Fibroblast of the conjunctiva (primary cell): ENCODE measurements around the gene OPALIN.
"Not testable (repeated sequence)": the region's sequence is repeated elsewhere in the genome, so short reads cannot be mapped to it uniquely, and the experiment has no call there.

Experiments used
- DNase-seq: peaks from one replicate; pipeline ENCODE4 v3.0.0-alpha.2; 2010; ENCODE audit warnings: low read depth

Gene OPALIN

DNA sequence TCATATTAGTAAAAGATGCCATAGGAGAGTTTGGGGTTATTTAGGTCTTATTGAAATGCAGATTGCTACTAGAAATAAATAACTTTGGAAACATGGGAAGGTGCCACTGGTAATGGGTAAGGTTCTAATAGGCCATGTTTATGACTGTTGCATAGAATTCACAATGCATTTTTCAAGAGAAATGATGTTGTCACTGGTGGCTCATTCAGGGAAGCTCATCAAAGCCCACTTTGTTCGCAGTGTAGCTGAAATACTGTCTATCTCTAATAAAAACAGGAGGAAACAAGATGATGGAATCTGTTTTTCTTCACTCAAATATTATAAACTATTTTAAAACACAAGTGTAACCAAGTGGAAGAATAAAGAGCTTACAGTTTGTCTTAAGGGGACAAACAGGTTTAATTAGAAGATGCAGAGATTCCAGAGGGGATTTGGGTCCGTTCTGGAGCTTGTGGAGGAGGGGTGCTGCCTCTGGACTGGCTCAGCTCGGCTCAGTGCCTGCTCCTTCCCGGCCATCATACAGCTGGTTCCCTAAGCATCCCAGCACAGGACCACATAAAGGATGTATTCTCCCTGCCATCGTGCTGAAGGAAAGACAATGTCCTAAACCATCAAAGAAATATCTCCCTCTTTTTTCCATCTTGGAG is 20.4 kb downstream of the OPALIN start:
- DNase-seq: no peak

DNA sequence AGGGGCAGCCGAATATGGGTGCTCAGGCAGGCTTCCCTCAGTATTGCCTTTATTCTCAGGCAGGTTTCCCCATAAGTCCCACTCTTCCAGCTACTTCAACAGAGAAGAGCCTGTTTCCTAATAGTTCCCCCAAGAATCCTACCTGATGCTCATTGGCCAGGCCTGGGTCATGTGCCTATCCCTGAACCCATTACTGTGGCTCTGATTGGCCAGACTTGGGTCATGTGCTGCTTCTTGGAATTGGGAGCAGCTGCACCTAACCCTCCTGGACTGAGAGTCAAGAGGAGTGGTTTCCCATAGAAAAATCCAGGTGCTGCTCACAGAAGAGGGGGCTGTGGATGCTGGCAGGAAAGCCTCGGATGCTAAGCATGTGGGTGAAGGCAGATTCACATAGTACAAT is 21.7 kb downstream of the OPALIN start:
- no peak for DNase-seq

DNA sequence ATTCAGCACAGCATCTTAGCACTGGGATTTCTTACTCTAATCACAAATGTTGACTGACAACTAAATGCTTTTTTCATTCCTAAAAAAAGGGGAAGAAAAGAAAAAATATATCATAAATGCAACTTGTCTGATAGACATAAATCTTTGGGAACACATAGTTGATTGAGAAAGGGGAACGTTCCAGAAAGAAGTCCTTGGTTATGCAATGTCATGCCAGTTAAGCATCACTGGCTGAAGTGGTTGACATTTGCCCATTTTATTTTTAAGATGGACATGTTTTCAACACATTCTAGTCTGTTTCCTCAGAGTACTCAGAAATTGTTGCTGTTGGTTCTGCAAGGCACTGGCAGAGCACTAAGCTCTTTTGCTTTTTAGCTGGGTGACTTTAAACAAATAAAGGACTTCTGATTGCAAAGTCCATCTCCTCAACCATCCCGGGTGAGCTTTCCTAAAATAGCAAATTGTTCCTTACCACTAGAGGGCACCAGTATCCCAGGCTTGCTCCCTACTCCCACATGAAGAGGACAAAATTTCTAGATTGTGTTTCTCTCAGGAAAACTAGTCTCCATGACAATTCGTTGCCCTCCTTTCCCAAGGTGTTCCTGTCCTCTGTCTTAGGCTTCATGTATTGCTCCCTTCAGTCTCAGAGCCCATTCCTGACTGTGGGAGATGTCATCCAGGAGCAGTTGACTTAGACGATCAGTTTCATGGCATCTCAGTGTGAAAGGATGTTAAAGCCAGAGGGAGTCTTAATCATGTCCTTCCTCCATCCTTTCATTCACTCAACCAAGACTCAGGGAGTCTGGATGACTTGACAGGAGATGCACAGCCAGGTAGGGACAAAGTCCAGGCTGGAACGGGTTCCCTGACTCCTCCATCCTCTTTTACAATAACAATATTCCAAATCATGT is 23.9 kb downstream of the OPALIN start:
- DNase-seq: peak; percentile 2

DNA sequence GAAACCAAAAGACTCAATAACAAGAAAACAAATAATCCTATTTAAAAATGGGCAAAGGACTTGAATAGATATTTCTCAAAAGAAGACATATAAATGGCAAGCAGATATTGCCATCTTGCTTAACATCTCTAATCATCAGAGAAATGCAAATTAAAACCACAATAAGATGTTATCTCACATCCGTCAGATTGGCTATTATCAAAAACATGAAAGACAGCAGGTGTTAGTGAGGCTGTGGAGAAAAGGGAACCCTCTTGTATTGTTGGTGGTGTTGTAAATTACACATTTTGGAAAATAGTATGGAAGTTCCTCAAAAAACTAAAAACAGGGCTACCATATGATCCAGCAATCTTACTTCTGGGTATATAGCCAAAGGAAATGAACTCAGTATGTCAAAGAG is 25.7 kb downstream of the OPALIN start:
- DNase-seq: no peak

DNA sequence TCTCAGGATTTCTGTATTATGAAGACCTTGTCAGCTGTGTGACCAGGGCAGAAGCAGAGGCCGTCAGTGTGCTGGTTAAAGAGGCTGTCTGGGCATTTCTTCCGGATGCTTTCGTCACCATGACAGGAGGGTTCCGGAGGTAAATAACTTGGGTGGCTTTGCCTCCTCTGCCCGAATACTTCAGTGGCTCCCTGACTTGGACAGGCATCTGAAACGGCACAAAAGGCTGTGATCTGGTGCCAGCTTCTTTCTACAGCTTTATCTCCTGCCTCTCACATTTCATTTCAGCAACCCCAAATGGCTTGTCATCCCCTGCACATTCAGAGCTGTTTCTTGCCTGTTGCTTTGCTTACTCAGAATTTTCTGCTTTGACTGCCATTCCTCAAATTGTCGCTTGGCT is 31.3 kb downstream of the OPALIN start:
- DNase-seq: no peak

DNA sequence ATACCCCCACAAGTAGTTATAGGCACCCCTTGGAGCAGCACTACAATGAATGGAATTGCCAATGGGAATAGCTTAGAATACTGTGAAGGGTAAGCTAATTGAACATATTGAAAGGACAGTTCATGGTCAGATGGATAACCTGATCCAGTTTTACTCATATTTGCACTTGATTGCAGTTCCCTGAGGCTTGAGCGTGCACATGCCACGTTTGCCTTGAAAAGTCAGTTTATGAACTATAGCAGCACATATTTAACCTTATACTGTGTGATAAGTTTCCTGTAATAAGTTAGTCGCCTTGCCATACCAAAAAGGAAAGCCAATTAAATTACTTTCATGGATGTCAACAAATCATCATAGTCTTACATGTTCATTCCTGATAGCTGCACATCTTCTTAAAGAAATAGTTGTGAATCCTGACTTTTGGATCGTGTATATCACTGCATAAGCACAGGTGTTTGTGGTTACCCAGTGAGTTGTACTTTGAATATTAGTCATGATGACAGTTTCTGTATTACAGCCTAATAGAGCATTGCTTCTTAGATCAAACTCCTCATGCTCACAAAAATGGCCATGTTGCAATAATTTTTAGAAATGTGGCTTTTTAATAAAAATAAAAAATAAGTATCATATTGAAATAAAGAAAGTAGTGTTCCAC is 33.0 kb downstream of the OPALIN start:
- no peak for DNase-seq

DNA sequence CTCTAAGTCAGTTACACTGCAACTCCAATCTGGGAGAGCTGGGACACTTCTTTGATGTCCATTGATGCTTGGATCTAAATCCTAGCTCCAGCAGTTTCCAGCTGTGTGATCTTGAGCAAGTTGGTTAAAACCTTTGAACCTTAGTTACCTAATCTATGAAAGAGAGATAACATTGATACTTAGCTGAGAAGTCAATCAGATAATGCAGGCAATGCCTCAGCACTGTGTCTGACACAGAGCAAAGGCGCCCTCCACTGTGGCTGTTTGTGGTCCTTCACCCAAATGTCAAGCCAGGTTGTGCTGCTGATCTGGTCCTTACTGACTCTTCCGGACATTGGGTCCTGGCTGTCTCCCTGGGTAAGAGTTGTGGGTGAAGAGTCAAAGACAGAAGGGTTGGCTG is 34.4 kb downstream of the OPALIN start:
- DNase-seq: no peak

DNA sequence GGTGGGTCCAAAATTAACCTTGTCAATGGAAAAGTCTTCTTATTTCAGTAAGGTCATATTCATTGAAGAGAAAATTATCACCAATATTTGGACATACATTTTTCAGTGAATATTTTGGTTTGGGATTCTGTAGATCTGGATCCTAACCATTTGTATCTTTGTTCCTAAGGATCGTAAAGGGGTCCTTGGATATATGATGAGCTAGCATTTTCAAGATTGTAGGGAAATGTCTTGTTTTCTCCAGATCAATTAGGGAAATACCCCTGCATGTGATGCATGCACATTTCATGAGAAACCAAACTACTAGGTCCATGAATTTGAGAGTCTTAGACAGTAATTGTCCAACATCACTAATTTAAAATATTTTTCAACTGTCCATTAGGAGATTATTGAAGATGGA is 36.5 kb downstream of the OPALIN start:
- no peak for DNase-seq

DNA sequence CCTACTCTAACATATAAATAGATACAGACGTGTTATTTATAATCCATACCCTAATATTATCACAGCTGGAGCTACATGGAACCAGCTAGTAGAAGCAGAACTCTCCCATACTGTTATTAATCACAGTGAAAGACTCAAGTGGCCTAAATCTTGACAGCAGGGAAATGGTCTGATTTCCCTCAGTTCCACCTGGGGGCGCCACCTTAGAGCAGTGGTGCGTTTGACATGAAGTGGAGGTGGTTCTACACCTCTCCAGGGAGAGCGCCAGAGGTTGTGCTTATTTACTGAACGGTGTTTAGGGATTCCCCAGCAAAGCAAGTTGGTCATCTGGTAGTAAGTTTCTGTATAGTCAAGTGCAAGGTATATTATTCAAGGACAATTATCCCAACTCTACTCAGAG is 37.0 kb downstream of the OPALIN start:
- DNase-seq: no peak

DNA sequence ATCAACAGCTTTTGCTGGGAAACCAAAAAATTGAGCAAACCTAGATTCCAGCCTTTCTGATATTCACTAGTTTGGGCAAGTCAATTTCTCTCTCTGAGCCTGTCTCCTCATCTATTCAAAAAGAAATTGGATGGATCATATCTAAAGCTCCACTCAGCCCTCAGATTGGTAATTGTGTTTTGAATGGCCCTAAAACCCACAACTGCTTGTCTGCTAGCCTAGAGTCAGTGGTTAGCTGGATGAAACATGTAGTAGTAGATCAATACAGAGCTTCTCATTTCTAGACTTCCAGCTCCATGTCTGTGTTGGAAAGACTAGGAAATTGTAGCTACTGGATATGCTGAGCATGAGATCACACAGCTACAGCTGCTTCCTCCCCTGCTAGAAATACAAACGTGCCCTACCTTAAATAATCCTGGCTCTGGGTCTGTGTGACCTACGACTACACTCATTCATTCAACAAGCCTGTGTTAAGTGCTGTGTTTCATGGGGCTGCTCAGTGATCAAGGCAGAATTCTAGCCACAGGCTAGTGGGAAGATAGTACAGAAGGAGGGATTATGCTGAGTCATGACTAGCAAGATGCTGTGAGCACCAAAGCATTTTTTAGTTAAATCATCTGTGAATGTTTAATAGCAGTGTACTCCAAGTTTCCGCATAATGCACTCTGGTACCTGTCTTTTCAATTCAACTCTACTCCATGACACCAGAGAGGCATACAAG is 38.9 kb downstream of the OPALIN start:
- no peak for DNase-seq

DNA sequence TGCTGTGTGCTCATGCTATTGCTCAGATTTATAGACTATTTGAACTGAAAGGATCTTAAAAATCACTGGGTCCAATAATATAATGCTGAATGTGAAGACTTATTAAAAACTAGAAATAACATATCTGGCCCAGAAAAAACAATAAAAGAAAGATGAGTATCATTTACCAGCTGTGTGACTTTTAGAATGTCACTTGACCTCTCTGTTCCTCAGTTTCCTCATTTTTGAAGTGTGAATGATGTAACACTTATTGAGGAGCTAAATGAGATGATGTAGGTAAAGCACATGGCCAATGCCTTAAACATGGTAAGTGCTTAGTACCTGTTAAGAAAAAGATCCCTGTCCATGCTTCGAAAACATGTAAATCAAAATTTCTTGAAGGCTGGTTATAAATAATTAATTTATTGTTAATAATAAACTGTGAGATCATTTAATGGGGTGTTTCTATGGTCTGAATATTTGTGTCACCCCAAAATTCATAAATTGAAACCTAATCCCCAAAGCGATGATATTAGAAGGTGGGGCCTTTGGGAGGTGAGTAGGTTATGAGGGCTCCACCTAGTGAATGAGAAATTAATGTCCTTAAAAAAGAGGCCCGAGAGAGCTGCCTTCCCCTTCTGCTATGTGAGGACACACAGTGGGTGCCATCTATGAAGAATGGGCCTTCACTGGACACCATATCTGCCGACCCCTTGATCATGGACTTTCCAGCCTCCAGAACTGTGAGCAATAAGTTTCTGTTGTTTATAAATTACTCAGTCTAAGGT is 41.6 kb downstream of the OPALIN start:
- no peak for DNase-seq

DNA sequence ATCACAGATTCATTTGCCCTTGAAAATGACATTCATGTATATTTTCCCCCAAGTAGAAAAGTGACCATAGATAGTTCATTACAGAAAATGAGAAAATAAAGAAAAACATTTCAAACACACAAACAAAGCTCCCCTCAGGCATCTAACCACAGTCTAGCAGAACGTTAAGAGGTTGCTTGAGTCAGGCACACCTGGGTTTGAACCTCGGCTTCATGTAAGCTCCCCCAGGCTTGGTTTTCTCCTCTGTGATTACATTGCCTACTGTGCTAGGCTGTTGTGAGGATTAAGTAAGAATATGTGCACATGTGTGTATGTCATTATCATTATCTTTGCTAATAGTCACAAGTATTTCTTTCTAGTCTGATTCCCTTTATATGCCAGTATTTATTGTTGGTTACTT is 45.5 kb downstream of the OPALIN start:
- no peak for DNase-seq

DNA sequence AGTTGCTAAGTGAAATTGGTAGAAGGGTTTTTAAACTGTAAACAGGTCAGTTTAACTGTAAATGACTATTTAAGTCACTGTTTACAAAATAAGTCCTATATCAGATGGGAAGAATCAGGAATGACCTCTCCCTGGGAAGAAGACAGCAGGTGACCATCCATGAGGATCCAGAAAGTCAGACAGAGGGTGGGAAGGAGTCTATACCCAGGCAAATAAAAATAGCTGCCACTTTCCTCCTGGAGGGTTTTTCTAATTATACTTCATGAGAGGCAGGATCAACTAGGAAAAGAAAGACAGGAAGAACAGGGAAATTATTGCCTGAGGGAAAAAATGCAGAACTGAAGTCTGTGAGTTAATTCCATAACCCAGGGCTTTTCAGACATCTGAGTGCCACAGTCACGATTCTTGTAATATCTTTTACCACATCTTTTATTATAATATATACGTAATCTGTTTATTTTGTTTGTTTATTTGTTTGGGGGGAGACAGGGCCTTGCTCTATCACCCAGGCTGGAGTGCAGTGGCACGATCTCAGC is 47.6 kb downstream of the OPALIN start:
- no peak for DNase-seq

DNA sequence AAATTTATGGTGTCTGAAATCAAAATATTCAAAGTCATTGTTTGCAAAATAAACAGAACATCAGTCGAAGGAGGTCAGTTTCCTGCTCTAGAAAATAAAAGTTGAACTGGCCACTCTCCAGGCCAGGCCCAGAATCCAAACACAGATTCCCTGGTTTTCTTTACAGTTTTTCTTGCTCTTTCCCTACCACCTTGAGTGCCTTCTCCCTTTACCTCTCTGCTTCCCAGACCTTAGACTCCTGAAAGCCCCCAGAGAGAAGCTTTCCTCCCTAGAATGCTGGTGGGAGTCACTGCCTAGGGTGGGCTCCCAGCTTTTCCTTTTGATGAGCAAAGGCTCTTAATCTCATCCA is 48.5 kb downstream of the OPALIN start:
- DNase-seq: no peak

DNA sequence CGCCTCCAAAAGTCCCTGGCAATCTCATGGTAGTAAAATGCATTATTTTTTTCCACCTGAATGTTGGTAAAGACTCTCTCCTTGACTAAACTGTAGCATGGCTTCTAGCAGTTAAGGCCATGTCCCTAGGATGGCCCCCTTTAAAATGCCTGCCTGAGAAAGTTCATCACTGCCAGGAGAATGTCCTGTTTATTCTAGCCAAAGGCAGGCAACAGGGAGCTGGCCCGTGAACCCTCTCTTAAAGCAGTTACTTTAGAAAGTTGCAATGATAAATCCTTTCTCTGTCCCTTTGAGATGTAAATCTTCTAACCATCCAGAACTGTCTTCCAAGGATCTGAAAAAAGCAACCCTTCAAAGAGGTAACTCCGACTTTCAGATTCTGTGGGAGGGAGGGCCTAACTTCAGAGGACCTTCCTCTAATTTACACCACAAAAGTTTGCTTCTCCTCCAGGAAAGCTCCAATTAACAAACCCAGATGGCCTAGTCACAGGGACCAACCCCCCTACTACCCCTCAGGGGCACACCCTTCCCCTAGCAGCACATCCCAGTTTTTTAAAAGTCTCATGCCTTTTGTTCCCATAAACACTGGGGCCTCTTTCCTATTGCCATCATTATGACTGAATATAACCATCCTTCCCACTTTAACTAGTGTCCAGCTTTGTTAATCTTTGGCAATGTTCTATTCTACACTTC is 49.0 kb downstream of the OPALIN start:
- DNase-seq: no peak

DNA sequence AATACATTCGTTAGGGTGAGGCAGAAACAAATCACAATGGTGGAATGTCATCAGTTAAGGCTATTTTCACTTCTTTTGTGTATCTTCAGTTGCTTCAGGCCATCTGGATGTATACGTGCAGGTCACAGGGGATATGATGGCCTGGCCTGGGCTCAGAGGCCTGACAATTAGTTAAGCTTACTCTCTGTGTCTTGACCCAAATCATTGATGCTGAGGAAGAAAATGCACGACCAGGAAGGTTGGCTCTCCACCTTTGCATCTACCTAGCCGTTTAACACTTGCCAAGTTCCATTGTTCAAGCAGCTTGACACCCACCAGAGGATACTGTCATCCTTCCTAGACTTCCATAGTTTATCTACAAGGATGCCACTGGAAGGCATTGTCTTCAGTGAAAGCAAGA is 49.9 kb downstream of the OPALIN start:
- DNase-seq: not testable (repeated sequence)

DNA sequence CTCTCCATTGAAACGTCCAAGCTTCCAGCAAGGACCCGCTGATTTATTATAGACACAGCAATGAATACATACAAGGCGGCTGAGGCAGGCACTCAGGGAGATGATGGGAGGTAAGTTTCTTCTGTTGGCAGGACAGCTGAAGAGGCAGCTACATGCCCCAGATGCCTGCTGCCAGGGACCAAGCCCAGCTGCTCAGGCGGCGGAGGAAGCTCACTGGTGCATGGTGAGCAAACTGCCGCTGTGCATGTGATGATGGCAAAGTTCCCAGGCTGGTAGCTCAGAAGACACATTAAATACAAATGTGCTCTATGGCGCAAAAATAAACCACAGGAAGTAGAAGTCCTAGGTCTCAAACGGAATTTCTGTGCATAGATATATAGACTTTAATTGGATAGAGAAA is 52.3 kb downstream of the OPALIN start:
- DNase-seq: no peak

DNA sequence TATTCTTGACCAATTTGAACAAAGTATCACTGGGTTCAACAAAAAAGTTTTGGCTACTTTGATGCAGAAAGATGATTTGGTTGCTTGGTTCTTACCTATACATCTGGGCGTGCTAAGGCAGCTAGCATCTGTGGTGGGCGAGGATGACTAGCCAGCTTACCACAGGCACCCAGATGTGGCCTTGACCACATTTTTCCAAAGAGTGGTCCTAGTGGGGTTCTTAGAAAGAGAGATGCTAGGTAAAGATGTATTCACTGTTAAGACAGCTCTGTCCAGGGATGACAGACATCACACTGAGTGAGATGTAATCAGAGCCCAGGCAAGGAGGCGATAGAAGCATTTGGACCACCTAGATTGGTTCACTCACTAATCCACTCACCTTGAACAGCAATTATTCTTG is 53.8 kb downstream of the OPALIN start:
- DNase-seq: no peak

DNA sequence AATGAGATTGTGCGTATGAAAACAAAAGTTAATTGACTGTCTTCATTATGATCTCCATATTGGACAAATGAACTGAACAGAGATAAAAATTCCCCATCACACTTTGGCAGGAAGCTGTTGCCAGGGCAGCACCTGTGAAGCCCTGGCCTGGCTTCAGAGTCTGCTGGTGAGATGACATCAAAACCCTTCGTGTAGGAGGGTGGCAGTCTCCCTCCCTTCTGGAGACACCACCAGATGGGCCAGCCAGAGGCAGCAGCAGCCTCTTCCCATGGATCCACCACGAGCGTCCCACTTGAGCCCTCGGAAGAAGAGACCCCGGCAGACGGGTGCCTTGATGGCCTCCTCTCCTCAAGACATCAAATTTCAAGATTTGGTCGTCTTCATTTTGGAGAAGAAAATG is 54.6 kb downstream of the OPALIN start, which contains the start of gene DNTT:
Gene DNTT, plus strand, starts transcription at position 205 of the 400 bp plus-strand sequence. Its CDS starts 64 bp downstream, at position 269.
- no peak for DNase-seq

DNA sequence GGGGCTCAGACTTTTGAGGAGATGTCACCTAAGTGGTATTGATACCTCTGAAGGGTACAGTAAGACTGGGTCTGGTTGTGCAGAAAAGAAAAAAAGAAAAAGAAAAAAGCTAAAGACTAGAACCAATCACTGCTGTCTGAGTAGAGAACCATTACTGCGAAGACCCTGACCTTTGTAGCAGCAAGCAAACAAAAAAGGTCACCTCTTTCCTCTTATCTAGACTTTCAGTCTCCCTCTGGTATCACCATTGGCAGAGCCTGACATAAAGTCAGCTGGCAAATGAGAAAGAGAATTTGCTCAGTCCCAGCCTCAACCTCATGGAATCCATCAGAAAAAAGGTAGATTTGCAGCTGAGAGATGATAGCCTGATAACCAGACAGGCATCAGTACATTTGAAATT is 57.2 kb downstream of the OPALIN start:
- no peak for DNase-seq

DNA sequence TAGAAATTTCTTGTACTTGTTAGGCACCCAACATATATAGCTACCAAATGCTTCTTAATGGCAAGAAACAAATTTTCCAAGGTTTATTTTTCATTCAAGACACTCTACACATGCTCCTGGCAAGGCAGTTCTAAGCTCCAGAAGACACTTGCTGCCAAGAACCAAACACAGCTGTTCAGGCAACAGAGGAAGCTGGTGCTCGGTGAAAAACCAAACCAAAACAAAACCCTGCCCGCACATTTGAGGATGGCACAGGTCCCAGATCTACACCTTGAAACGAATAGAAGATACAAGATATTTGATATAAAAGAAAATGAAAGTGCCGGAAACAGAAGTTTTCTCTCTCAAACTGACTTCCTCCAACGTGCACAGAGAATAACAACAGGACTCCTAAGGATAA is 59.4 kb downstream of the OPALIN start:
- DNase-seq: no peak
